GM19395 (cell line): ENCODE results near the gene SGMS1.
"Not testable (repeated sequence)": the region's sequence is repeated elsewhere in the genome, so short reads cannot be mapped to it uniquely, and the experiment has no call there.

Experiments used
- ATAC-seq: cut with Tn5 transposase; IDR thresholded peaks from one replicate; pipeline ENCODE4 v1.9.1; 2021; ENCODE audit warnings: mild to moderate bottlenecking, moderate library complexity; ENCODE audit not compliant: unreplicated experiment

The SGMS1 gene

DNA sequence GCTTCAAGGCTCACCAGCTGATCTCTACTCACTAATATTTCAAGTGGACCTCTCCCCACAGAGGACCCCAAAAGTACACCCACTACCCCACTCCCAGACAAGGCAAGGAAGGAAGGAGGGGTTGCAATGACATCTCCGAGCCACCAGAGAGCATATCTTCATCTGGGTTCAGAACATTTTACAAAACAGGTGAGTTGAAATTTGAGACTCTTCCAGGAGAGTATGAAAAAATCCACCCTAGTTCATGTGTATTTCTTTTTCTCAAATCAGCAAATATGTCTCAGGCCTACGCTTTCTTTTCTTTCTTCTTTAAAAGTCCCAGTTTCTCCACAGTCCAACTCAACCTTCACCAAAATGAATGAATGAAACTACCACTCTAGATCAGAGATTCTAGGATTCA is 61.9 kb downstream of the SGMS1 start:
- ATAC-seq: no peak

DNA sequence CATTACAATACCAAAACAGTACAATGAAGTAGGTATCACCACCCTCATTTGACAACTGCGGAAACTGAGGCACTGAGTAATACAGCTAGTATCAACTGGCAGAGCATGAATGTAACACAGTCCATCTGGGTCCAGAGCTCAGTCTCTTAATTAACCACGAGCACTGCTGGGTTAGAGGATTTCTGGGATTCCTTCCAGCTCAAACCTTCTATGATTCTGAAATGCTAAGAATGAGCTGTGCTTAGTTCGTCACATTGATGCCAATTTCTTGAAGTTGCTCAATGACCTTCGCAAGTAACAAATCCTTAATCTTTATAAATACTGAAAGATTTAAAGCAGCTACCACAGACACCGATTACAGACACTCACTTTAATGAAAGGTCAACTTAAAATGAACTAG is 62.5 kb downstream of the SGMS1 start:
- no peak for ATAC-seq

DNA sequence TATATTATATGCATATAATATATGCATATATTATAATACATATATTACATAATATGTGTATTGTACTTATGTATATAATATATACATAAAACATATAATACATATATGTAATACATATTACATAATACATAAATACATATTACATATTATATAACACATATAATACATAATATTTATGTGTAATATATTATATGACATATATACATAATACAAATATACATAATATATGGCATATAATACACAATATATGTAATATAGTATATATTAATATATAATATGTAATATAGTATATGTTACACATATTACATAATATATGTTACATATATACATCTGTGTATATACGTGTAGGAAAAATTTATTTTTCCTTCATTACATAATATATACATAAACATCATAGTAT is 63.4 kb downstream of the SGMS1 start:
- ATAC-seq: no peak

DNA sequence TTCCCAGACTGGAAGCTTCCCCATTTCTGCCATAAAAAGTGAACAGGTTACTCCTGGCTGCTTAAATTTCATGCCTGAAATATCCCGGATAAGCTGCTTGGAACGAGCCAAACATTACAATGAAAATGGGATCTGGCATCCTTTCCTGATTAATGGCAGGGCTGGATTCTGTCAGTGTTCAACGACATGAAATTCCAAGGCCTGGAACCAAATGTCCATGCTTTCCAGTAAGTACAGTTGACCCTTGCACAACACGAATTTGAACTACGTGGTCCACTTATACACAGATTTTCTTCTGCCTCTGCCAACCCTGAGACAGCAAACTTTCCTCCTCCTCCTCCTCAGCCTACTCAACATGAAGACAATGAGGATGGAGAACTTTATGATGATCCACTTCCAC is 65.4 kb downstream of the SGMS1 start:
- ATAC-seq: no peak

DNA sequence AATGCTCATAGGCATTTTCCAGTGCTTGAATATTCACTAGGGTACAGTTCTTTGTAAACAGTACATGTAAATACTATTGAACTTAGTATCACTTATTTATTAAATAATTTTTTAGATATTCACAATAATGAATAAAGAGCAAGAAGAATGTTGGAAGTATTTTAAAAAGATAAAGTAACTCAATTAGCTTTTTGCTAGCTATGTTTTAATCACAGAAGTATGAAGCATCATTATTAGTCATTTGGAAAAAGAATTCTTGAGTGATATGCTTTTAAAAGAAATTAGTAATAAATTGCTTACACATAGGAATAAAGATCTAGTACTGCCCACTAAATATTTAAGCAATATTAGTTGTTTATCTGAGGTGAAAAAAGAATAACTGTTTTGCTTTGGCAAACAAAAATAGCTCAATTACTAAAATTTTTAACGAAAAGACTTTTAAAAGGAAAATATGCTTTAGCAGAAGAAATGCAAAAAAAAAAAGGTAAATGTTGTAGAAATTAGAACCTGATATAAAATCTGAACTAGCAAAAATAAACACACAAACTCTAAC is 66.5 kb downstream of the SGMS1 start:
- ATAC-seq: no peak

DNA sequence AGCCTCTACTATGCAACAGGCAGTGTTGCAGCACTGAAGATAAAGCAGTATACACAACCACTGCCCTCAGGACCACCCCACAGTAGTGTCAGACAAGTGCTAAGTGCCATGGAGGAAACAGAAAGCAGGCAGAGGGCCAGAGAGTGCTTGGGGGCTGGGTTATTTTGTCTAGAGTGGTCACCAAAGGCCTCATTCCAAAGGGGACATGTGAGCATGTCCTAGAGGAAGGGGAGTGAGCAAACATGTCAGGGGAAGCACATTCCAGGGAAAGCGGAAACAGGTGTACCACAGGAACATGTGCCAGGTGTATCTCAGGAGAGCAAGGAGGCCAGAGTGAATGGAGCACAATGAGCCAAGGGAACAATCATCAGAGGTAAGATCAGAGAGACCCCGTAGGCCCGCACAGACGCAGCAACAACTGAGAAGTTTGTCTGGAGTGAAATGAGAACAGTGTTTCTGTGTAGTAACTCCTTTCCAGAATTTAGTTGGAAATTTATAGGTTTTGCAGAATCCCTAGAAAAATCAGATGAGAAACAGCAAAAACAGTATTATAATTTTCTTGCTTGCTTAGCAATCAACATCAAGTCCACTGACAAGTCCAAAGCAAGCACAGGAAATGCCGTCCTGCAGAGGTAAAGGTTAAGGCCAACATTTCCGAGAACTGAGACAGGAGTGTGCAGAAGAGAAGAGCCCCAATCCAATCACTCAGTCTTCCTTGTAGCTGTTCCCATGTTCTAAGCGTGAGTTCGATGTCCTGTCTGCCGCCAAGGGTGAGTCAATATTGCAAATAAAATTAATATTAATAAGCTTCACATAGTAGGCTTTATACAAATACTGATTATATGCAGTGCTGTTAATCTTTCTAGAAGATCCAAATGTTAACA is 67.3 kb downstream of the SGMS1 start:
- no peak for ATAC-seq

DNA sequence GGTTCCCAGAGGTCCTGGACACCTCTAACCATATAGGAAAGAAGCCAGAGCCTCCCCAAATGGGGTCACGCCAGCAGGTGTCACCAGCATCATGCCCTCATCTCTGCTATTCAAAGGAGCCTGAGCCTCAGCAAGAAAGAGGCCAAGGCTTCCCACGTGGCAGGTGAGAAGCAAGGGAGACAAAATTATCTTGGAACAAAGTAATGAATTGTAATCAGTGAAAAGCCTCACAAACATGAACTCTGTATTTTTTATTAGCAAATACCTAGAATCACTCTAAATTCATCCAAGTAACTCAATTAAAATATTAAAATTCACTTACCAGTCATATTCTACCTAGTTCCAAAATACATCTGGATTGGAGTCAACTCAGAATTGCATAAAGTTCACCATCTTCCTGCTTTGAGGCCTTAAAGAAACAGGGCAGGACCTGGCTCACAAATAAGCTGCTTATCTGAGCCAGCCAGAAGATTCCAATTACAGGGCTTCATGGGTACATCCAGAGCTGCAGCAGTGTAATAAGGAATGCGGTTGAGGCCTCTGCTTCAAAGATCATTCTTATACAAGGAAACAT is 68.7 kb downstream of the SGMS1 start:
- ATAC-seq: no peak

DNA sequence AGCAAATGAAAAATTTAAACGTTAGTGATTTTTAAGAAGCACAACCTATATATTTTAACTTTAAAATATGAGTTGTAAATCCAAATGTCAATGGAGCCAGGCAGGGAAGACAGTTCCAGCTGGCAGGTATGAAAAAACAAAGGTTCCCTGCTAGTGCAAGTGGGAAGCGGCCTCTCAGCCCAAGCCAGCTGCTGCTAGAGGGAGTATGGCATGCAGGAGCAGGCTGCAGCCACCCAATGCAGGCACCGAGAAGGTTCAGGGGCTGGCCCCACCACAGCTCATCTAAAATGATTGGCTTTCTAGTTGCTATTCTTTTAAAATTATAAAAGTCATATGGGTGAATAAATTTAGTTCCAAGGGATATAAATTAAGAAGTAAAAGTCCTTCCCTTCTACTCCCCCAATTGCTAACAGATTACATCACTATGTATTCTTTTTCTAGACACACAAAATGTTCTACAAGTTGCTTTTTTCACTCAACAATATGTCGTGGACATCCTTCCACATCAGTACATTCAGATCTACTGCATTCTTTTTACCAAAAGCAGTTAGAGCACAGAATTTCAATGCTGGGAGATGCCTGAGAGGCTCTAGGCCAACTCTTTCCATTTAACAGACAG is 69.3 kb downstream of the SGMS1 start:
- ATAC-seq: no peak

DNA sequence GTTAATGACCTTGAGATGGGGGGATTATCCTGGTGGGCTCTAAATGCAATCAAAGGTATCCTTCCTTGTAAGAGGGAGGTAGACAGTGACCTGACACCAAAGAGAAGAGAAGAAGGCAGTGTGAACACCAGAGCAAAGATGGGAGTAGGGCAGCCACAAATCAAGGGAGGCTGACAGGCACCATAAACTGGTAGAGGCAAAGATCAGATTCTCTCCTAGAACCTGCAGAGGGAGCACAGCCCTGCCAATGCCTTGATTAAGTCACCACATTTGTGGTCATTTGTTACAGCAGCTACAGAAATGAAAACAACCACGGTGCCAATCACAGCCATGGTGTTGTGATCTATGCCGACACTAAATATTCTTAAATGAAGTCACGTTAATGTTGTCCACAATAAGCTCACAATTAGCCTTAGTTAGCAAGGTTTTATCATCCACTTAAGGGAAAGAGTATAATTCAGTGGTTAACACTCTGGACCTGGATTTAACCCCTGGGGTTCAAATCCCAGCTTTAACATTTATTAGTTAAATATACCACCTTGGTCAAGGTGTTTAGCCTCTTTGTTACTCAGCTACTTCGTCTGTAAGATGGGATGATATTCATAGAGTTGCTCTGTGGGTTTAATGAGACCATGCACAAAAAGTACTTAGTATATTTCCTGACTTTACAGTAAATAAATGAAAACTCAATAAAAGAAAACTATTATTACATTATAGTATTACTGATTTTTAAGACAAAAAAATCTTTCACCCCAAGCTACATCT is 70.8 kb downstream of the SGMS1 start:
- ATAC-seq: no peak

DNA sequence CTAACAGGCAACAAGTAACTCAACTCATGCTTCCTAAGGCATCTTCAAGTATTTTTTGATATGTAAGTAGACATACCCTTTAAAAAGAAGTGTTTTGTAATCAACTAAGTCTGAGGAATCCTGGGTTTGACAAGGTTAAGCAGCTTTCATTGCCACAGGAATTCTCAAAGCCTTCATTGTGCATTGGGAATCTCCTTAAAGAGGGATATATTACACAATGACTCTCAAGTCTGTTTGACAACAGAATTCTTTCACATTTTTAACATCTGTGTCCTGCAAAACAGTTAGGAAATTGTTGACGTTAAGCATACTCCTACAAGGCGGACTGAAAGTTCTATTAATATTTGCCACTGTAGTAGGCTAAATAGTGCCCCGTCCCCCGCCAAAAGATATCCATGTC is 71.4 kb downstream of the SGMS1 start:
- no peak for ATAC-seq

DNA sequence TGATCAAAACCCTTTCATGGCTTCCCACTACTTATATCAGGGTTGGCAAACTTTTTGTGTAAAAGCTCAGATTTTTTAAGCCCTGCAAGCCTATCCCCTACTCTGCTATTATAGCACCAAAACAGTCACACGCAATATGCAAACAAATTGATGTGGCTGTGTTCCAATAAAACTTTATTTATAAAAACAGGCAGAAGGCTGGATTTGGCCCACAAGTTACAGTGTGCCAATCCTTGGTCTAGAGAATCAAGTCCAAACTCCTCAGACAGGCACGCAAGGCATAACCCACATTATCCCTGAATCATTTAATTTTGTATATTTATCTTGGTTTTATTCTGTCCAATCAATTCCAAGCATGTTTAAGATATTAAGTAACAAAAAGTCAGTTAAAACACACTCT is 71.9 kb downstream of the SGMS1 start:
- ATAC-seq: no peak

DNA sequence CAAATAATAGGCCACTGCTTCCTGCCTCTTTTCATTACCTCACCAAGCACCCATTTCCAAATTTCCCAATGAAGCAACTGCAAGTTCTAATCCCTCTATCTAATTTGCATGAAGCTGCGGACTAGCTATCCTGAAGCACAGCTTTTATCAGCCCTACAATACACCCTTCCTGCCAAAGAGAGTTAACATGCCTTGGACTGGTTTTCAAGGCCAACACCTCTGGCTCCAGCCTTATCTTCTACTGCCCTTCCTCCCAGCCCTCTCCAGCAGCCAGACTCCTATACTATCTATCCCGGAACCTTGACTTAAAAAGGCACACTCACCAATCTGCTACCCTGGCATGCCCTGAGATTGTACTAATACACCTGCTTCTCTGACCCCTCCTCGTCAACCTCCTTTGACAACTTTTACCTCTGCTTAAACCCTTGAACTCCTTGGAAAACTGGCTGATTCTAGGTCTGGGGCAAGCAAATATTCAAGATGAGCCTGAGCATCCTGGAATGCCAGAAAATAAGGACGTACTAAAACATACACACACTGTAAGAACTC is 73.4 kb downstream of the SGMS1 start:
- no peak for ATAC-seq

DNA sequence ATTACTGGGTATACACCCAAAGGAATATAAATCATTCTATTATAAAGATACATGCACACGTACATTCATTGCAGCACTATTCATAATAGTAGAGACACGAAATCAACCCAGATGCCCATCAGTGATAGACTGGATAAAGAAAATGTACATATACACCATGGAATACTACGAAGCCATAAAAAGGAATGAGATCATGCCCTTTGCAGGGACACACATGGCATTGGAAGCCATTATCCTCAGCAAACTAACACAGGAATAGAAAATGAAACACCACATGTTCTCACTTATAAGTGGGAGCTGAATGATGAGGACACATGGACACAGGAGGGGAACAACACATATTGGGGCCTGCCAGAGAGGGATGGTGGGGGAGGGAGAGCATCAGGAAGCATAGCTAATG is 74.6 kb downstream of the SGMS1 start:
- ATAC-seq: not testable (repeated sequence)

DNA sequence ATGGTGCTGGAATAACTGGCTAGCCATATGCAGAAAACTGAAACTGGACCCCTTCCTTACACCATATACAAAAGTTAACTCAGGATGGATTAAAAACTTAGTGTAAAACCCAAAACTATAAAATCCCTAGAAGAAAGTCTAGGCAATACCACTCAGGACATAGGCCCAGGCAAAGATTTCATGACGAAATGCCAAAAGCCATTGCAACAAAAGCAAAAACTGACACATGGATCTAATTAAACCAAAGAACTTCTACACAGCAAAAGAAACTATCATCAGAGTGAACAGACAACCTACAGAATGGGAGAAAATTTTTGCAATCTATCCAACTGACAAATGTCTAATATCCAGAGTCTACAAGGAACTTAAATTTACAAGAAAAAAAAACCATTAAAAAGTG is 75.3 kb downstream of the SGMS1 start:
- not testable (repeated sequence) for ATAC-seq

DNA sequence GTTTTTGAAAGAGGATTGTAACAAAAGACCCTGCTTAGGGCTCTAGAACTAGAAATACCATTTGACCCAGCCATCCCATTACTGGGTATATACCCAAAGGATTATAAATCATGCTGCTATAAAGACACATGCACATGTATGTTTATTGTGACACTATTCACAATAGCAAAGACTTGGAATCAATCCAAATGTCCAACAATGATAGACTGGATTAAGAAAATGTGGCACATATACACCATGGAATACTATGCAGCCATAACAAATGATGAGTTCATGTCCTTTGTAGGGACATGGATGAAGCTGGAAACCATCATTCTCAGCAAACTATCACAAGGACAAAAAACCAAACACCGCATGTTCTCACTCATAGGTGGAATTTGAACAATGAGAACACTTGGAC is 77.5 kb downstream of the SGMS1 start:
- ATAC-seq: not testable (repeated sequence)

DNA sequence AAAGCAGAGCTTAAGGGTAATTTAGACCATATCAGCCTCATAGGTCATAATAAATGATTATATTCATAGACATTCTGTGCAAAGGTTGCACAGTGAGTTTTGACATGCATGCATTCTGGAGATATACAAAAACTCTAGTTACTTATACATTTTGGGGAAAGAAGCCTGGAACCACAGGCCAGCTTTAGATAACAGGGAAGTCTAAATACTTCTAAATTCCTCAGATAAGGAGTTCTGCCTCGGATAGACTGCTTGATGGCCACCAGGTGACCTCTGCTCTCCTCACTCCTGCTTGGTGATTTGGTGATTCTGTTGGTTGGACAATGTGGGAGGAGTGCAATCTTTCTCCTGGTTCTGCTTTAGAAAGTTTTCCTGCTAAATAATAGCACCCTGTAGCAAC is 77.9 kb downstream of the SGMS1 start:
- no peak for ATAC-seq

DNA sequence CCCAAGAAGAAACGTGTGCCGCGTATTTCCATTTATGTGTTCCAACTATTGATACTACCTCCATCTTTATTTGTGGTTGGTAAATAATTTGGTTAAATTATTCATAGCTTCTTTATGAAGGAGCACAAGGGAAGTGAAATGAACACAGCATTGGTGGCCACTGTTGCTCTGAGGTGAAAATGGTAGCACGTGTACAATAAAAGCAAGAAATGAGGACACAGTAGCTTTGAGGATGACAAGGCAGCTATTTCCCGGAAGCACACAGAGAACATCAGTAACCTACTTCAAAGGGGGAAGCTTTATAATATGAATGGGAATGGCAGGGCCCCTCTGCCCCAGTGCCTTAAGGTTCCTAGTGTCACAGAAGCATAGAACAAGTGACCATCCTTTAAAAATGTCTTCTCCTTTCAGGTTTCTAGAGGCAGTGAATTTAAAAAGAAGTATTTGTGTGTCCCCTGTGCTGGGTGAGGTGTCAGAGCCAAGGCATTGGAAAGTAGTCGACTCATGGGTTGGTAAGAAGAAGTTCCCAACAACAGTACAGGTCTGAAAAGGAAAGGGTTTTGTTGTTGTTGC is 78.8 kb downstream of the SGMS1 start:
- ATAC-seq: no peak

DNA sequence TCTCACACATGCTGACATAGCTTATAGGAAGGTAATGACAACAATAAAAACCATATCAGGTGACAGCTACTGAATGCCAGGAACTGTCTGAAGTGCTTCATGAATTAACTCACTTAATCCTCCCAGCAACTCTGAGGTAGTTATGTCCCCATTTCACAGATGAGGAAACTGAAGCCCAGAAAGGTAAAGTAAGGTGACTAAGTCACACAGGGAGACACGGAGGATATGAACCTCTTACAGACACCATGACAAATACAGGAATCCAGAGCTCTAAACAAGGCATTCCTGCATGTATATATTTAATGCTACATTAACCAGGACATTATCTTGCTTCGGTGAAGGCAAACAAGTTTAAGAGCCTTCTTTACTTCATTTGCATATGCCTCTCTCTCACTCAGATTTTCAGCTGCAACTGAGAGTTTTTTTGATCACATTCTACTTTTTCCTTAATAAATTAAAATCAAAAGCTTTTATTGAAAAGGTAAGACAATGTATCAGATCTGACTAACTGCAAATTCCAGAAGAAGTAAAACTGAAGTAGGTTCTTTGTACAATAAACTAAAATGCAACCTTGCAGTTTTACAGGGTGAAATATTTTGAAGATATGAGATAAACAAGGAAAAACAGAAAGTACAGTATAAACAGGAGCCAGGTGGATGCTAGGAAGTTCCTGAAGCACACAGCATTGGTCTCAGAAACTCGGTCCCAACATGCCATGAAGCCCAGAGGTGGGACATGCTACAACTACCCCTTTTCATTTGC is 79.5 kb downstream of the SGMS1 start:
- no peak for ATAC-seq

DNA sequence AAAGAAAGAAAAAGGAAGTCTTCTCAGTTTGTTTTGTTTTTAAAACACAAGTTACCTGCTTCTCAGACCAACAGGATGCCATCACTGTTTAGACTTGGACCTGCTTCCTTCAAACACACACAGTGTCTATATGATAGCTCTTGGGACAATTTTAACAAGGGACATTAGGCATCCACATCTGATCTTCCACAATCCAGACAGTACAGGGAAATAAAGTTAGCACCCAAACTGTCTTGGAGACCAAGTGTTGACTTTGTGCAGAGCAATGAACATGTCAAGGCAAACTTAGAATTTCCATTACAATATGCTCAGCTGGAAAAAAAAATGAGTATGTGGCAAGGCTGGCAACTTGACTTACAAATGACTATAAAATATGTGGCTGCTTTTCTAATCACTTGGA is 80.9 kb downstream of the SGMS1 start:
- no peak for ATAC-seq

DNA sequence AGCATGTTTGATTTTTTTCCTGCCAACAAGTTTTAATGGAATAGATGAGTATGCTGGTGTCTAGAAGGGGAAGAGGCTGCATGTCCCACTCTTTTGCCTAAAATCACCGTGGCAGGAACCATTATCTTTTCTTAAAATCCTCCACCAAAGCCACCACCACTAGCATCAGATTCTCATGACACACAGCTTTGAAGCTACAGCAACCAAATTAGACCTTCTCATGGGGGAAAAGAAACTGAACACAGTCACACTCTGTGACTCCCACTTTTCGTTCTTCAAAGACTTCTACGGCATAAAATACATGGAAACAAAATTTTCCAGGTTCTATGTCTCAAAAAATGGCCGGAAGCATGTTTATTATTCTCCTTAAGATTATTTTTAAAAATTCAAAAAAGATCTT is 81.8 kb downstream of the SGMS1 start:
- peak; percentile 49 for ATAC-seq
